ENCODE measurements around the gene MYO3B.

GRCh38 chr2:170518911-170519310 is 341.0 kb downstream of the MYO3B start:
- TF ChIP-seq, protein P1, sequence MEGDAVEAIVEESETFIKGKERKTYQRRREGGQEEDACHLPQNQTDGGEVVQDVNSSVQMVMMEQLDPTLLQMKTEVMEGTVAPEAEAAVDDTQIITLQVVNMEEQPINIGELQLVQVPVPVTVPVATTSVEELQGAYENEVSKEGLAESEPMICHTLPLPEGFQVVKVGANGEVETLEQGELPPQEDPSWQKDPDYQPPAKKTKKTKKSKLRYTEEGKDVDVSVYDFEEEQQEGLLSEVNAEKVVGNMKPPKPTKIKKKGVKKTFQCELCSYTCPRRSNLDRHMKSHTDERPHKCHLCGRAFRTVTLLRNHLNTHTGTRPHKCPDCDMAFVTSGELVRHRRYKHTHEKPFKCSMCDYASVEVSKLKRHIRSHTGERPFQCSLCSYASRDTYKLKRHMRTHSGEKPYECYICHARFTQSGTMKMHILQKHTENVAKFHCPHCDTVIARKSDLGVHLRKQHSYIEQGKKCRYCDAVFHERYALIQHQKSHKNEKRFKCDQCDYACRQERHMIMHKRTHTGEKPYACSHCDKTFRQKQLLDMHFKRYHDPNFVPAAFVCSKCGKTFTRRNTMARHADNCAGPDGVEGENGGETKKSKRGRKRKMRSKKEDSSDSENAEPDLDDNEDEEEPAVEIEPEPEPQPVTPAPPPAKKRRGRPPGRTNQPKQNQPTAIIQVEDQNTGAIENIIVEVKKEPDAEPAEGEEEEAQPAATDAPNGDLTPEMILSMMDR (IDR thresholded peaks at IDR 0.05; ENCODE audit: extremely low read depth in 1 of 2, insufficient read depth in 1 of 2, low read depth in 1 of 2, low read length in 2 of 2) = no peak
- TF ChIP-seq POLR2A (IDR thresholded peaks at IDR 0.05; ENCODE audit: low read depth, low read length) (no peak), POLR2AphosphoS5 (IDR thresholded peaks at IDR 0.05; ENCODE audit: insufficient read depth, low read depth, low read length) (no peak), MYC (IDR thresholded peaks at IDR 0.05; ENCODE audit: low read depth, low read length) (no peak), MAX (IDR thresholded peaks at IDR 0.05; ENCODE audit: insufficient read depth, insufficient read length) (no peak), GATA2 (IDR thresholded peaks at IDR 0.05; ENCODE audit: insufficient read depth, insufficient read length, low read depth, low read length) (no peak), JUN (IDR thresholded peaks at IDR 0.05; ENCODE audit: borderline replicate concordance, insufficient read depth, insufficient read length, low read depth) (no peak), EZH2 (IDR thresholded peaks at IDR 0.05; ENCODE audit: borderline replicate concordance, low read depth, low read length, severe bottlenecking) (no peak)
